ENCODE measurements around the gene CYP19A1.

GRCh38 chr15:51356983-51357382 is 18.6 kb upstream of the CYP19A1 start:
- no peak for TF ChIP-seq EZH2 (IDR thresholded peaks at IDR 0.05; ENCODE audit: insufficient read depth, poor library complexity, severe bottlenecking)
- TF ChIP-seq EZH2phosphoT487 (IDR thresholded peaks at IDR 0.05; ENCODE audit: insufficient read depth, low read depth) = no peak

Data from GM23248 (cell line).